ENCODE measurements around the gene CELF4.

The CELF4 gene

DNA sequence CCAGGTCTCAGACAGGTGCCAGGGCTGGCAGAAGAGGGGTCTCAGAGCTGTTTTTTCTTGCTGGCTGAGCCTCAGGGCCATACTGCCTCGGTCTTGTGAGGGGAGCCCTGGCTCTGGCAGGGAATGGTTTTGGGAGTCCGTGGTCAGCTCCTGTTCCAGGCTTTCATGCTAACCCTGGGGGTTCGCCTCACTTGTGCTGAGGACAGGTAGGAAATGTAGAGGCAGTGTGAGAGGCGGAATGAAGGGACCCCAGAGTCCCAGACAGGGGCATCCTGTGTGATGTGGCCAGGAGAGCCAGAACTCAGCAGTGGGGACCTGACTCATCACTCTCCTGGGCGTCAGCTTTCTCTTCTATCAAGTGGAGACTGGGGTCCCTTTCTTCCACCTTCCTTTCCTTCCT lies 5.7 kb upstream of the CELF4 start:
- no peak for DNase-seq

- no peak for DNase-seq
Measured at GRCh38 chr18:37570336-37570930, 4.8 kb upstream of the CELF4 start.

DNA sequence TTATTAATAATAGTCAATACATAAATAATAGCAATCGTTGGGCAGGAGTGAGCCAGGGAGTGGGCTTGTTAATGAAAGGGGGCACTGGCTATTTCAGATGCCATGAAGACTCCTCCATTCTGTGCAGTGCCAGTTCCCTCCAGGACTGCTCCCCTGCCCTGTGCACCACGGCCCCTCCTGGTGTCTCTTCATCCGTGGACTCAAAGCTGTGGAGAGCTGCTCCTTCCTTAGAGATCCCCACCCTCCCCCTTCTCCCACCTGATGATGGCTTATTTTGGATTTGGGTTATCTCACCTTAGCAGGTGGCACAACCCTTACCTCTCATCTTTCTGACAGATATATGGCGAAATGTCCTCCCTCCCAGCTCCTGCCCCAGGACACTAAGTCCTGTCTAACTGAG lies 3.1 kb upstream of the CELF4 start:
- DNase-seq, result no peak

DNA sequence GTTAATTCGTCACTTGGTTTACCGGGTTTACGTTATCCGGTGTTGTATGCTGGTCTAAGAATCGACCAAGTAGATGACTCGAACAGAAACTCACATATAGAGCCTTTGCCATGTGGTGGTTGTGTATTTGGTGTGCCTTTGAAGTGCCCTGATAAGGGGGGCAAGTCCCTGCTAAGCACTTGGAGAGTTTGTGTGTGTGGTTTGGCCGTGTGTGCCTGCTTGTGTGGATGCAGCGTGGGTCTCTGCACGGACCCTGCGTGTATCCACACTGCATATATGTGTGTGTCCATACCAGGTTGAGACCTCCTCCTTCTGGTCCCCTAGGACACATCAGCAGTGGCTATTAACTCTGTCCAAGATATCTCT lies 2.4 kb upstream of the CELF4 start:
- no peak for DNase-seq

DNA sequence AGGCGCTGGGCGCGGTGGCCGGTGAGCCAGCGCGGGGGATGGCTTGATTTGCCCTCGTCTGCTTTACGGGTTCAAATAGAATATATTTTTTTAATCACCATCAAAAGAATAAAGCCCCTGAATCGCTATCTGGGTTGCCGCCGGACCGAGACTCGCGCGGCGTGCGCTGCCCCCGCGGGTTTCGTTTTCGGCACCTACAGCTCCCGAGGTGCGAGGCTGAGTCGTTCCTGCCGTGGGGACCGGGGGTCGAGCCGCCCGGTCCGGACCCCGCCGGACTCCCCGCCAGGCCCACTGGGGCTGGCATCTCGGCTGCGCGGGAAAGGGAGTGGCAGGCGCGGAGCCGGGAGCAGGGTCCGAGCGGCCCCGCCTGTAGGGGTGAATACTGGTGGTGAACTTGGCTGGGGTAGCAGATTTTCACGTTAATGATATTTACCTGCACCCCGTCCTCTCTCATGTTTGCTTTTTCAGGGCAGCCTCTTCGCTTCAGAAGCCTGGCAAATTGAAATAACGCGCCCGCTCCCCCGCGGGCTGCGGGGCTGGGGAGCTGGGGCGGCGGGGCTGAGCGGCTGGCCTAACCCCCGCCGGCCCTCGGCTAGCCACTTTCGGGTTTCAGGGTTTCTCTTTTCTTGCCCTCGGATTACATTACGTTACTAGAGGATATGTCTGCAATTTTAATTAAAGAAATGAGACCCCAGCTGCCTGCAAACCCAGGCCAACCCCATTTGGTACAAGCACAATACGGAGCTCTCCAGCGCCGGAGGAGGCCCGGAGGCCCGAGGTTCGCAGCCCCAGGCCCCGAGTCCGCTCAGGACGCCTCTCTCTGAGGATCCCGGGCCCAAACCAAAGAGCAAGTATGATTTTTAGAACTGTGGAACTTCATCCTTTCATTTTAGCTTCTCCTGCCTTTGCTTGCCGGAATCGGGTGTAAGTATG lies 1.7 kb upstream of the CELF4 start:
- no peak for DNase-seq

DNA sequence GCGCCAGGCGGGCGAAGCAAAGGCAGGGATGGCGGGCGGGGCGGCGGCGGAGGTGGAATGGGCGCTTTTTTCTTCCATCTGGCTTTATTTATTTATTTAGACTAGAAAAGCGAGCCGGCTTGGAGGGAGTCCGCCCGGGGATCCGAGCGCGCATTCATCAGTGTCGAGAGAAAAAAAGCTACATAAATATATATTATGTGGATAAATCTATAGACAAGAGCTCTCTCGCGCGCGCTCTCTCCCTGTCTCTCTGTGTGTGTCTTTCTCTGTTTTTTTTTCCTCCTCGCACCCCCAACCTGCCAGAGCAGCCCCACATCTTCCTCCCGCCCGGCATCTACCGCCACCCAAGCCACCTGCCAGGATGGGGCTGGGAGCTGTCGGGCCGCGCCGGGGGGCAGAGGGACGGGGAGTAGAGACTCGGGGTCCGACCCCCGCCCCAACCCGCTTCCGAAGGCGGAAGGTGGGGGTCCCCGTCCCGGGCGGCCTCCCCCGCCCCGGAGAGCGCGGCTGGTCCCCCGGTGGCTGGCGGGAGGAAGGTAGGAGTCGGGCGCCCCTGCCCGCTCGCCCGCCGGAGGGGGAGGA lies 972 bp upstream of the CELF4 start:
- DNase-seq, result no peak

DNA sequence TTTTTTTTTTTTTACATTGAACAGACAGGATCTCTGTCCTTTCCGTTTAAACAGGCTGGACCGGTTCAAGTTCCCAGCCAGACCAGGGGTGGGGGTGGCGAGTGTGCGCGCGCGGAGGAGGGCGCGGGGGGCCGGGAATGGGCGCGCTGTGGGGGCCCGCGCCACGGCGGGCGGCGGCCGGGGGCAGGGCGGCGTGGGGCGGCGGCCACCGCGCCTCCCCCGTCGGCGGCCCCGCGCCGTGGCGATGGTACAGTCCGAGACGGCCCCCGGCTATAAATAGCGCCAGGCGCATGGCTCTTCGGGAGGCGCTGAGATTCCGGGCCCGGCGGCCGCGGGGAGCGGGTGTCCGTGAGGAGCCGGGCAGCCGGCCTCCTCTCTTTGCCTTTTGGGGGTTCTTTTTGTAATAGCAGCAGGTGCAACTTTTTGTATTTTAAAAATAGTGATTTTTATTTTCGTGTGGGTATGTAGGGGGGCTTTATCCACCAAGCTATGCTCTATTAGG lies 430 bp upstream of the CELF4 start:
- no peak for DNase-seq

- no peak for DNase-seq
Measured at GRCh38 chr18:37564711-37565100, 892 bp downstream of the CELF4 start.

GRCh38 chr18:37563931-37564392 lies 1.6 kb downstream of the CELF4 start:
- DNase-seq, result no peak

DNA sequence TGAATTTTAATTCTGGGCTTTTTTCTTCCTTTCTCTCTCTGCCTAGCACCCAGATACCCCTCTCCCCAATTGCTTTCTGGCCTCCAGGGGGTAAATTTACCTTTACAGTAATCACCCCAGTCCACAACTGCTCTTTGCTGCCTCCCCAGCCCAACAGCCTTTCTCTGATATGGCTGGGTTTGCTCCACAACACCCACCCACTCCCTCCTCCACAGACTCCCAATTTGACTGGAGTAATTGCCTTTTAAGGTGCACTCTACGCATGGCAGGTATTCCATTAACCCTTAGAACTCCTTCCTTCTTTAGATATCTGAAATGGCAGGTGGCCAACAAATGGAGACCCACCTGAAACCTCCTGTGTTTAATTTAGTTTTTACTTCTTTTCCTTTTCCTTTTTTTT lies 3.6 kb downstream of the CELF4 start:
- no peak for DNase-seq

GRCh38 chr18:37560003-37560402 lies 5.6 kb downstream of the CELF4 start:
- DNase-seq, result no peak

DNA sequence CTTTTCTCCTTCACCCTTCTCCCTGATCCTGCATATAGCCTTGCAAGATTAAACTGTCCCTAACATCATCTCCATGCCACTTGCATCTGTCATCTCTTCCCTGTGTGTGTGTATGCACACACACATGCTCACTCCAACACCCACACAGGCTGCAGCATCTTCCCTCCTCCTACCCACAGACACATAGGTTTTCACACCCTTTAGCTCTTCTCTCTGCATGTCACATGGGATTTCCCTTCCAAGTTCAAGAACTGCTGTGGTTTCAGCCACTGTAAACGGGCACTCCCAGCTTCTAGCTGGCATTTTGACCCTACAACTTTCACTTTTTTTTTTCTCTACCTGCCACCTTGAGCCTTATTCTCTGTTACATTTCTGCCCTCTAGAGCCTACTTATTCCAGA lies 6.4 kb downstream of the CELF4 start:
- DNase-seq, result no peak

- no peak for DNase-seq
Measured at GRCh38 chr18:37554399-37554787, 11.2 kb downstream of the CELF4 start.

DNA sequence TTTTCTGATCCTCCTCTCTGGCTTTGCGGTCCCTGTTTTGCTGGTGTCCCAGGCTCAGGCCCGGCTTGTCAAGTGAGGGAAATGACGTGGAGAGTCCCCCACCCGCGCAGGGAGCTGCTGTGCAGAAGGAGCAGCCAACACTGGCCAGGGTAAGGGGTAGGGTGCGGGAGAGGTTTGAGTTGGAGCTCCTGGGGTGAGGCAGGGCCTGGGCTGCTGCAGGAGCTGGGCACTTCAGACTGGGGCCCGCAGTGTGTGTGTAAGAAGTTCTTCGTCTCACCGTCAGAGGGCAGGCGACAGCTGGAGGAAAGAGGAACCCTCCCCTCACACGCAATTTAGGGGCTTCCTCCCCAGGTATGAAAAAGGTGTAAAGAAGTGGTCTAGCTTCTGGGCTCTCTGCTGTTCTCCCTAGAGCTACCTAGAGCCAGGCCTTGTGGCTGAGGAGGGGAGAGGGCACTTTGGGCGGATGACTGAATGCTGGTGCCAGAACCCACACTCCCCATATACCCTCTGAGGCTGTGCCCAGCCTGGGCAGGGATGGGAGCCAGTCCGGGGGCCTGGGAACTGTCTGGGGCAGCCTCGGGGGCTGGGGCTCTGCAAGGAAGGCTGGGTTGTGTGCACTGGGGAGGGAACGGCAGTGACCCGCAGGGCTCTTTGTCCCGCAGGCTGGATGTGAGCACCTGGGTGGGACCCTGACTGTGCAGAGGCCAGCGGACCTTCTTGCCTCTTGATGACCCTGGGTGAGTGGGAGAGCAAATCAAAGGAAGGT lies 11.8 kb downstream of the CELF4 start:
- no peak for DNase-seq

GRCh38 chr18:37552286-37552685 lies 13.3 kb downstream of the CELF4 start:
- no peak for DNase-seq

DNA sequence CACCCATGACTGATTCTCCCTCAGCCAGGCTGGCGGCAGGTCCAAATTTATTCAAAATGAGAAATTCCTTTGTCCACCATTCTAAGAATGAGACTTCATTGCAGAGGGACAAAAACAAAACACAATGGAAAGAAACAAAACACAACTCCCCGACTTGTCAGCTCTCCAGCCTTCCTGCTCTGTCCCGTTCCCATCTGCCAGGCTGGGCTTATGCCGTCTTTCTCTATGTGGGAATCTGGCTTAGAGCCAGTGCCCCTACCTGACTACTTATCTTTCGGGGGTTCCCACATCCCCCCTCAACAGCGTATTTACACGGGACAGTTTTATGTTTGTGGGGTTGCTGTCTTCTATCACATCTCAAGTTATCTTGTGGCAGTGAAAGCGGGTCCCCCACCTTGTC lies 13.8 kb downstream of the CELF4 start:
- DNase-seq, result no peak

GRCh38 chr18:37551249-37551648 lies 14.3 kb downstream of the CELF4 start:
- no peak for DNase-seq

DNA sequence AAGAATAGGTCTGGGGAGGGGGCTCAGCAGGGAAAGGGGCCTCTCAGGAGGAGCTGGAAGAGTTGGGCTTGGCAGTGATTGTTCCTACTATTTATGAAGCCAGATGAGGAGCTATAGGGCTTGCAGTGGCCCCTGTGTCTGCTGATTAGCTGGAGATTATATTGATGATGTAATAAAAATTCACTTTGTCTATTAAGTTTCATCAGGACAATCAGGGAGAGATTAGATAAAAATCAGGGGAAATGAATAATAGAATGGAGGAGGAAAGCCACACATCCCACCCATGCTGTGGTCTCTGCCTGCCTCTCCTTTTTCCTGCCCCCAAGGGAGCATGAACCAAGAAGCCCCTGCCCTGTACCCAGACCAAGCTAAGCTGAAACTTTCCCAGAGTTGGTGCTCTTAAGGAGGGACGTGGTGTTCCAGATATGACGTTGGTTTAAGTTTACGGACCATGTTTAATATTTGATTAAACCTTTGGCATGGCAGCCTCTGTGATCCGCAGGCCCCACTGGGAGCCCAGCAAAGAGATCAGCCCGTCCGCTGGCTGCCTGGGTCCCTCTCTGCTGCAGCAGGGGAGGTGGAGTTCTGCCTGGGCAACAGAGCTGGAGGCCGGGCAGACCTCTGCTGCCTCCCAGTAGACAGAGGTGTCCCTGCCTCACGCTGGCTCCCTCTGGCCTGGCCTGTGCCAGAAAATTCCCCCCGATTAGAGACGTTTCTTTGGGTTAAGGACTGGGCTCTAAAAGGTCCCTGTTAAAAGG lies 15.3 kb downstream of the CELF4 start:
- DNase-seq, result no peak

- no peak for DNase-seq
Measured at GRCh38 chr18:37548679-37549289, 16.8 kb downstream of the CELF4 start.

DNA sequence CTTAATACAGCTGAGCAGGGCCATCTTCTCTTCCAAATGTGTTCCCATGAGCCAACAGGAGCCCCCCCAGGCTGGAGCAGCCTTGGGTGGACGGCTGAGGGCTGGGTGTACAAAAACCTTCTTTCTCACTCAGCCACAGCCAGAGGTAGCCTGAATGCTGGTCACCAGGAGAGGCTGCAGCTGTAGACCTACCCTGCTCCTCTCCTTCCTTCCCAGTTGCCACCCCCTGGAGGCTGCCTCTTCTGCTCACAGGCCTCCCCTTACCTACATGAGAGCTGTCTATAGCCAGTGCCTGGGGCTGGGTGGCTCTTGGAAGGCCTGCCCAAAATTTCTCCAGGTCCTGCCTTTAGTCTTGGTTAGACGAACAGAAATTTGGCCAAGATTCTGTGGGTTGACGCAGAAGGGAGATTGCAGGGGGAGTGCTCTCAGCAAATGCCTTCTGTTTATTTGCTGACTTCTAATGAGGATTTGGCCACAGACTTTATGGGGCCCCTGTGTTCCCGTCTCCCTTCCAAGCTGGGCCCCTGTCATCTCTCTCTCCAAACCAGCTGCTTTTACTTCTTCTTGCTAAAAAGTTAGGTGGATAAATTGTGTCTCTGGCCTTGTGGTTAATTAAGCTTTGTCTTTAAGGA lies 18.3 kb downstream of the CELF4 start:
- DNase-seq, result no peak

- DNase-seq, result no peak
Measured at GRCh38 chr18:37546651-37547050, 18.9 kb downstream of the CELF4 start.

DNA sequence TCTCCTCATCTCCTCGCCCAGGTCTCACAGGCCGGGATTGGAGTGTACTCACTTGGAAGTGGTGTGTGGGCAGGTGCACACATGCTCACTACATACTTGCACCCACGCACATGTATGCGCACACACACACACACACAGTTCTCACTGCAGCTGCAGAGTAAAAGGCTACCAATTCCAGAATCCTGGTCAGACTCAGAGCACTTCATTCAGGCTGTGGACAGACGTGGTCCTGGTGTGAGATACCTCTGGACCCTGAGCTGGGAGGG lies 19.4 kb downstream of the CELF4 start:
- no peak for DNase-seq
